SK-N-SH (cell line): ENCODE results near the gene LGR5. TPM values are rescaled to one million over a fixed set of nuclear protein-coding genes. Genes with fewer than 3 reads are reported as not detected.

ENCODE experiments used
- CTCF ChIA-PET: fragments of 300-600, 350-600 bp; formaldehyde crosslinking; extraction: SDS; loops from one replicate; lab custom pipeline; 2021; lab: Yijun Ruan, JAX
- POLR2A ChIA-PET: fragments of 350-600 bp; sonication (Branson Sonifier 250); formaldehyde crosslinking; extraction: SDS; loops from one replicate; lab custom pipeline; 2020; ENCODE audit warnings: antibody characterized with exemption, inconsistent platforms; lab: Yijun Ruan, JAX
- DNase-seq: peaks from one replicate; pipeline ENCODE4 v3.0.0; 2012
- H2AFZ ChIP-seq: fragments of 200-600 bp; sonication (generic); 2 replicates; pipeline ENCODE4 v1.8.1; 2016; ENCODE audit warnings: antibody characterized with exemption, mild to moderate bottlenecking, low read depth
- H3F3A ChIP-seq: fragments of 200-600 bp; sonication (generic); replicated peaks from 2 replicates; pipeline ENCODE3; 2016; ENCODE audit warnings: antibody characterized with exemption, mild to moderate bottlenecking; ENCODE audit not compliant: insufficient read depth
- H3K27ac ChIP-seq, 2 experiments: fragments of 200-500 bp in 1 of 2; fragments of 200-600 bp in 1 of 2; sonication (Bioruptor generic) in 1 of 2; sonication (generic), shearing (Covaris generic) in 1 of 2; 2 replicates each; pipeline versions ENCODE4 v1.5.1 to v1.6.1; 2014 to 2016; ENCODE audit warnings: low read depth in 2 of 2, inconsistent platforms in 1 of 2, low read length in 1 of 2, mild to moderate bottlenecking in 1 of 2, mixed read lengths in 1 of 2
- H3K27me3 ChIP-seq: fragments of 200-600 bp; sonication (generic), shearing (Covaris generic); 2 replicates; pipeline ENCODE4 v1.6.1; 2016; ENCODE audit warnings: mixed run types; ENCODE audit not compliant: insufficient read depth
- H3K36me3 ChIP-seq, 2 experiments: fragments of 200-500 bp in 1 of 2; fragments of 200-600 bp in 1 of 2; sonication (Bioruptor generic) in 1 of 2; sonication (generic) in 1 of 2; replicated peaks in 1 of 2; 2 replicates each; pipeline versions ENCODE3 to v1.5.1; 2014 to 2016; ENCODE audit warnings: low read length in 1 of 2, mild to moderate bottlenecking in 1 of 2; ENCODE audit not compliant: insufficient read depth in 2 of 2, control insufficient read depth in 1 of 2
- H3K4me1 ChIP-seq, 2 experiments: fragments of 200-500 bp in 1 of 2; fragments of 200-600 bp in 1 of 2; sonication (Bioruptor generic) in 1 of 2; sonication (generic), shearing (Covaris generic) in 1 of 2; 2 replicates each; pipeline versions ENCODE4 v1.5.1 to v1.6.1; 2014 to 2016; ENCODE audit warnings: low read depth in 1 of 2, low read length in 1 of 2, mixed run types in 1 of 2; ENCODE audit not compliant: insufficient read depth in 2 of 2, control insufficient read depth in 1 of 2
- H3K4me2 ChIP-seq: fragments of 200-600 bp; sonication (generic), shearing (Covaris generic); 2 replicates; pipeline ENCODE4 v1.6.1; 2017; ENCODE audit warnings: mixed run types
- H3K4me3 ChIP-seq, 2 experiments: fragments of 200-500 bp in 1 of 2; fragments of 200-600 bp in 1 of 2; sonication (Bioruptor generic) in 1 of 2; sonication (generic), shearing (Covaris generic) in 1 of 2; 2 replicates each; pipeline versions ENCODE4 v1.5.1 to v1.8.1; 2014 to 2016; ENCODE audit warnings: low read depth in 2 of 2, inconsistent platforms in 1 of 2, low read length in 1 of 2, mild to moderate bottlenecking in 1 of 2, mixed read lengths in 1 of 2, moderate library complexity in 1 of 2
- H3K79me2 ChIP-seq: fragments of 200-600 bp; sonication (generic); 2 replicates; pipeline ENCODE4 v1.8.1; 2017; ENCODE audit warnings: mild to moderate bottlenecking; ENCODE audit not compliant: insufficient read depth
- H3K9ac ChIP-seq: fragments of 200-600 bp; sonication (generic); 2 replicates; pipeline ENCODE4 v1.6.1; 2017; ENCODE audit warnings: mixed run types
- H3K9me2 ChIP-seq: fragments of 200-600 bp; sonication (generic); 2 replicates; pipeline ENCODE4 v1.6.1; 2017; ENCODE audit warnings: mixed run types
- H3K9me3 ChIP-seq: fragments of 200-600 bp; sonication (generic); 2 replicates; pipeline ENCODE4 v1.6.1; 2017; ENCODE audit warnings: mixed run types, mild to moderate bottlenecking, moderate library complexity
- H4K20me1 ChIP-seq: fragments of 200-600 bp; sonication (generic); 2 replicates; pipeline ENCODE4 v1.6.1; 2017; ENCODE audit warnings: mild to moderate bottlenecking, mixed run types; ENCODE audit not compliant: insufficient read depth
- CHD2 ChIP-seq: fragments of 150-350 bp; IDR thresholded peaks from 2 replicates; pipeline ENCODE4 v1.6.1; 2018; ENCODE audit warnings: low read length; ENCODE audit not compliant: partially characterized antibody
- CTCF ChIP-seq: fragments of 200-600 bp; sonication (generic); IDR thresholded peaks from 2 replicates; pipeline ENCODE4 v1.6.1; 2017; ENCODE audit warnings: antibody characterized with exemption, mild to moderate bottlenecking, moderate library complexity
- ELF1 ChIP-seq: IDR thresholded peaks from 2 replicates; pipeline ENCODE4 v1.4.0; 2012
- EP300 ChIP-seq, 2 experiments: IDR thresholded peaks; 2 replicates each; pipeline versions ENCODE4 v1.4.0 to v1.6.1; 2012; ENCODE audit warnings: borderline replicate concordance in 1 of 2, low read depth in 1 of 2, low read length in 1 of 2
- FOXJ3 ChIP-seq: sonication (generic); formaldehyde crosslinking; IDR thresholded peaks from 2 replicates; pipeline ENCODE4 v1.5.1; 2020; ENCODE audit warnings: mild to moderate bottlenecking, missing genetic modification reagents
- GATA2 ChIP-seq: sonication (generic); formaldehyde crosslinking; IDR thresholded peaks from 2 replicates; pipeline ENCODE4 v1.5.0; 2020; ENCODE audit warnings: mild to moderate bottlenecking, missing genetic modification reagents
- IRF3 ChIP-seq: fragments of 150-350 bp; IDR thresholded peaks from 2 replicates; pipeline ENCODE4 v1.6.1; 2016; ENCODE audit warnings: mild to moderate bottlenecking, low read depth, low read length
- JUND ChIP-seq: IDR thresholded peaks from 2 replicates; pipeline ENCODE4 v1.4.0; 2012
- MAX ChIP-seq: IDR thresholded peaks from 2 replicates; pipeline ENCODE4 v1.4.0; 2012; ENCODE audit warnings: low read depth
- MXI1 ChIP-seq: IDR thresholded peaks from 2 replicates; pipeline ENCODE4 v1.6.1; 2012; ENCODE audit warnings: mild to moderate bottlenecking, low read depth, low read length, improper control_type of control experiment
- POLR2AphosphoS5 ChIP-seq: IDR thresholded peaks from 2 replicates; pipeline ENCODE4 v1.6.1; 2012; ENCODE audit warnings: low read depth, low read length
- RAD21 ChIP-seq: IDR thresholded peaks from 2 replicates; pipeline ENCODE4 v1.6.1; 2012; ENCODE audit warnings: mild to moderate bottlenecking, low read length
- RCOR1 ChIP-seq: fragments of 150-350 bp; IDR thresholded peaks from 2 replicates; pipeline ENCODE4 v1.6.1; 2017; ENCODE audit warnings: antibody characterized with exemption, low read length
- TCF12 ChIP-seq: IDR thresholded peaks from 2 replicates; pipeline ENCODE4 v1.4.0; 2012
- USF1 ChIP-seq: IDR thresholded peaks from 2 replicates; pipeline ENCODE4 v1.4.0; 2012; ENCODE audit warnings: low read depth, borderline replicate concordance
- ZBTB33 ChIP-seq: IDR thresholded peaks from 2 replicates; pipeline ENCODE4 v1.4.0; 2012; ENCODE audit warnings: low read depth, borderline replicate concordance
- WGBS: methylation state at CpG from one replicate; pipeline ENCODE4 v1.1.6; 2017; ENCODE audit warnings: low lambda C conversion rate; 5-methylcytosine and 5-hydroxymethylcytosine counted together
- polyA plus RNA-seq, 3 experiments: library from polyadenylated mRNA; depleted of rRNA; stranded (reverse); fragments of >200 nt; gene quantifications; 2 replicates each; pipeline ENCODE4 v1.2.3, GENCODE V29; 2012

Gene LGR5
- polyA plus RNA-seq, 1 of the 3 experiments (the other 2 are of a cell fraction) = 1.4 TPM

- TF ChIP-seq ZBTB33 = no peak
- no peak for TF ChIP-seq CHD2
- no peak for TF ChIP-seq RAD21
Measured at GRCh38 chr12:71452006-71452405, 12.4 kb downstream of the LGR5 start (continued).

- TF ChIP-seq CTCF (no peak), EP300 (IDR thresholded peaks at IDR 0.05; ENCODE audit: borderline replicate concordance in 1 of 2, low read depth in 1 of 2, low read length in 1 of 2) (peak in 1 of 2 experiments; percentile 70; a peak in 1 of 4 replicates), GATA2 (CRISPR knock-in tag) (peak; percentile 40; the same call in 1 of the 2 replicates), POLR2AphosphoS5 (no peak)
- TF ChIP-seq, all 33 proteins: peak for 2
Measured at GRCh38 chr12:71455028-71455737, 15.6 kb downstream of the LGR5 start.

GRCh38 chr12:71456316-71456715 lies 16.7 kb downstream of the LGR5 start:
- H3K4me1 ChIP-seq = peaks cover 0 to 15% of the 10 kb centered on the region in 2 experiments; a peak in 2 of 4 replicates
- H3K27me3 ChIP-seq = no peaks in the 10 kb centered on the region
- H3K9me2 ChIP-seq = no peaks in the 10 kb centered on the region
- ChIA-PET POLR2A (no interaction called here), CTCF (interaction anchor here (0.7 to 2.7 kb wide), 8 partner anchors 10 to 291 kb away, joined by 3 to 9 read pairs (median 3); no protein-coding TSS in a partner anchor)
- H3F3A ChIP-seq = no peaks in the 10 kb centered on the region
- no peaks in the 10 kb centered on the region for H3K79me2 ChIP-seq
- WGBS = 76% methylated on average over 2 of the region's 2 CpGs
- H2AFZ ChIP-seq = no peak overlapping the region
- no peaks in the 10 kb centered on the region for H3K36me3 ChIP-seq
- no peaks in the 10 kb centered on the region for H4K20me1 ChIP-seq
- H3K9me3 ChIP-seq = no peaks in the 10 kb centered on the region
- no peak overlapping the region for H3K27ac ChIP-seq
- H3K4me2 ChIP-seq = no peak overlapping the region
- DNase-seq = no peak
- H3K9ac ChIP-seq = no peak overlapping the region
- no peak overlapping the region for H3K4me3 ChIP-seq
- TF ChIP-seq MXI1 (no peak), FOXJ3 (CRISPR knock-in tag) (no peak), USF1 (no peak), RAD21 (no peak), POLR2AphosphoS5 (no peak), IRF3 (no peak), RCOR1 (no peak), MAX (no peak), TCF12 (no peak), JUND (no peak), ELF1 (no peak)

More at GRCh38 chr12:71455028-71455737, 15.6 kb downstream of the LGR5 start:
- Histone ChIP-seq H3K4me1 (peaks cover 0 to 15% of the 10 kb centered on the region in 2 experiments; a peak in 2 of 4 replicates), H3K4me2 (no peak overlapping the region), H3K9me3 (no peaks in the 10 kb centered on the region), H4K20me1 (no peaks in the 10 kb centered on the region), H3K36me3 (no peaks in the 10 kb centered on the region), H3K27ac (peak overlapping the region in 1 of 2 experiments; percentile 16; a peak in 1 of 4 replicates), H2AFZ (no peak overlapping the region), H3K9me2 (no peaks in the 10 kb centered on the region), H3K27me3 (no peaks in the 10 kb centered on the region), H3K4me3 (no peak overlapping the region), H3K9ac (no peak overlapping the region), H3K79me2 (no peaks in the 10 kb centered on the region), H3F3A (no peaks in the 10 kb centered on the region)
- 26% methylated on average over 3 of the region's 3 CpGs for WGBS
- ChIA-PET CTCF (interaction anchor here (0.9 to 2.7 kb wide), 7 partner anchors 13 to 182 kb away, joined by 3 to 9 read pairs (median 3); no protein-coding TSS in a partner anchor), POLR2A (no interaction called here)
- DNase-seq = no peak
